GM12878 (cell line): ENCODE results near the gene KIFC3. TPM values are rescaled to one million over a fixed set of nuclear protein-coding genes. Genes with fewer than 3 reads are reported as not detected.

Experiments used
- ATAC-seq: fragments of 200-7000 bp; cut with Tn5 transposase; 3 replicates; pipeline ENCODE4 v1.9.1; 2020; ENCODE audit warnings: mild to moderate bottlenecking, moderate library complexity
- BruUV-seq: library from RNA; stranded (reverse); fragments of 400-500 nt; replicated peaks from 2 replicates; lab custom pipeline; 2021; lab: Mats Ljungman, UMichigan
- CTCF ChIA-PET: fragments of 300-600 bp; sonication (Branson Sonifier 250); formaldehyde crosslinking; extraction: SDS; loops from one replicate; lab custom pipeline; 2021; ENCODE audit warnings: inconsistent platforms; lab: Yijun Ruan, JAX
- POLR2A ChIA-PET: fragments of 350-600 bp; formaldehyde crosslinking; extraction: SDS; loops from one replicate; lab custom pipeline; 2021; ENCODE audit warnings: inconsistent platforms; lab: Charles Lee
- RAD21 ChIA-PET: fragments of 300-600 bp; sonication (Branson Sonifier 250); formaldehyde crosslinking; loops from one replicate; lab custom pipeline; 2023; ENCODE audit warnings: antibody characterized with exemption; ENCODE audit not compliant: unreplicated experiment; lab: Charles Lee
- SMC1A ChIA-PET: fragments of 300-600 bp; sonication (Branson Sonifier 250); formaldehyde crosslinking; loops from one replicate; lab custom pipeline; 2023; ENCODE audit not compliant: unreplicated experiment, uncharacterized antibody; lab: Charles Lee
- DNase-seq: peaks from one replicate; pipeline ENCODE4 v3.0.0-alpha.2; 2011; ENCODE audit warnings: low read depth, low spot score
- FAIRE-seq: peaks from 3 replicates; lab custom pipeline; 2011; peaks lifted over from hg19 to GRCh38; lab: Jason Lieb, UNC
- H2AFZ ChIP-seq: 2 replicates; pipeline ENCODE4 v1.6.0; 2011; ENCODE audit warnings: low read depth, low read length, control low read depth; ENCODE audit not compliant: control insufficient read depth
- H3K27ac ChIP-seq: 2 replicates; pipeline ENCODE4 v1.5.1; 2011; ENCODE audit warnings: control low read depth; ENCODE audit not compliant: control insufficient read depth, insufficient read depth
- H3K27me3 ChIP-seq, 2 experiments: replicated peaks in 1 of 2; 2 replicates each; pipeline versions ENCODE4 v1.6.0 to v1.6.1; 2011; ENCODE audit warnings: low read length in 1 of 2; ENCODE audit not compliant: control insufficient read depth in 2 of 2, insufficient read depth in 2 of 2
- H3K36me3 ChIP-seq, 2 experiments: 2 replicates each; pipeline ENCODE4 v1.5.1; 2011; ENCODE audit warnings: low read length in 1 of 2; ENCODE audit not compliant: control insufficient read depth in 2 of 2, insufficient read depth in 2 of 2
- H3K4me1 ChIP-seq: 2 replicates; pipeline ENCODE4 v1.6.1; 2011; ENCODE audit warnings: mild to moderate bottlenecking, low read length, moderate library complexity, mixed read lengths; ENCODE audit not compliant: control insufficient read depth, insufficient read depth
- H3K4me2 ChIP-seq: 2 replicates; pipeline ENCODE4 v1.6.0; 2011; ENCODE audit warnings: control low read depth; ENCODE audit not compliant: control insufficient read depth, insufficient read depth
- H3K4me3 ChIP-seq: fragments of 200-600 bp; sonication (generic); 2 replicates; pipeline ENCODE4 v1.5.1; 2016
- H3K79me2 ChIP-seq: 2 replicates; pipeline ENCODE4 v1.6.0; 2011; ENCODE audit warnings: low read length; ENCODE audit not compliant: control insufficient read depth, insufficient read depth
- H3K9ac ChIP-seq: 2 replicates; pipeline ENCODE4 v1.8.0; 2011; ENCODE audit warnings: low read length, control low read depth, mixed read lengths; ENCODE audit not compliant: control insufficient read depth, insufficient read depth
- H3K9me3 ChIP-seq: replicated peaks from 3 replicates; pipeline ENCODE4 v1.5.1; 2011; ENCODE audit warnings: mild to moderate bottlenecking, low read length; ENCODE audit not compliant: control insufficient read depth, insufficient read depth
- H4K20me1 ChIP-seq: 2 replicates; pipeline ENCODE4 v1.6.0; 2011; ENCODE audit not compliant: control insufficient read depth, insufficient read depth
- BHLHE40 ChIP-seq, 2 experiments: fragments of 450-650 bp in 1 of 2; IDR thresholded peaks; 2 replicates each; pipeline ENCODE4 v1.6.1; 2011 to 2017; ENCODE audit warnings: low read depth in 2 of 2, borderline replicate concordance in 1 of 2, improper control_type of control experiment in 1 of 2, low read length in 1 of 2, mild to moderate bottlenecking in 1 of 2
- CREB1 ChIP-seq: IDR thresholded peaks from 2 replicates; pipeline ENCODE4 v1.6.1; 2012; ENCODE audit warnings: low read depth, mild to moderate bottlenecking, inconsistent platforms
- DPF2 ChIP-seq: fragments of 450-650 bp; IDR thresholded peaks from 2 replicates; pipeline ENCODE4 v1.6.1; 2017; ENCODE audit warnings: mild to moderate bottlenecking
- HCFC1 ChIP-seq: fragments of 150-350 bp; IDR thresholded peaks from 2 replicates; pipeline ENCODE4 v1.6.1; 2014; ENCODE audit warnings: low read length
- MEF2A ChIP-seq: IDR thresholded peaks from 2 replicates; pipeline ENCODE4 v1.6.1; 2011; ENCODE audit warnings: low read depth, mild to moderate bottlenecking, low read length, moderate library complexity; ENCODE audit not compliant: insufficient read depth
- MTA2 ChIP-seq: fragments of 450-650 bp; IDR thresholded peaks from 2 replicates; pipeline ENCODE4 v1.6.1; 2016; ENCODE audit warnings: low read depth, mild to moderate bottlenecking, moderate library complexity
- MTA3 ChIP-seq: IDR thresholded peaks from 2 replicates; pipeline ENCODE4 v1.6.1; 2012; ENCODE audit warnings: low read length, inconsistent platforms, borderline replicate concordance
- MYC ChIP-seq: IDR thresholded peaks from 2 replicates; pipeline ENCODE4 v1.6.1; 2011; ENCODE audit warnings: mild to moderate bottlenecking, low read length, moderate library complexity, inconsistent platforms; ENCODE audit not compliant: insufficient read depth, insufficient replicate concordance, insufficient read length, severe bottlenecking
- NBN ChIP-seq: fragments of 450-650 bp; IDR thresholded peaks from 2 replicates; pipeline ENCODE4 v1.6.1; 2016
- NKRF ChIP-seq: fragments of 450-650 bp; conservative IDR thresholded peaks from 2 replicates; pipeline ENCODE4 v1.6.1; 2017; ENCODE audit warnings: mild to moderate bottlenecking, moderate library complexity
- PBX3 ChIP-seq: IDR thresholded peaks from 2 replicates; pipeline ENCODE4 v1.6.1; 2011; ENCODE audit warnings: mild to moderate bottlenecking, low read depth, low read length, moderate library complexity; ENCODE audit not compliant: insufficient replicate concordance
- RELA ChIP-seq: fragments of 450-650 bp; IDR thresholded peaks from 2 replicates; pipeline ENCODE4 v1.8.0; 2014; ENCODE audit warnings: borderline replicate concordance; ENCODE audit not compliant: partially characterized antibody
- SMARCA5 ChIP-seq: fragments of 450-650 bp; IDR thresholded peaks from 2 replicates; pipeline ENCODE4 v1.6.1; 2017; ENCODE audit warnings: mild to moderate bottlenecking
- SMC3 ChIP-seq: IDR thresholded peaks from 2 replicates; pipeline ENCODE4 v1.6.1; 2011; ENCODE audit warnings: low read length, improper control_type of control experiment, borderline replicate concordance
- ZNF592 ChIP-seq: fragments of 450-650 bp; IDR thresholded peaks from 2 replicates; pipeline ENCODE4 v1.6.1; 2017; ENCODE audit warnings: mild to moderate bottlenecking, moderate library complexity
- WGBS: methylation state at CpG from one replicate; pipeline ENCODE4 v1.1.6; 2016; ENCODE audit warnings: low lambda C conversion rate; ENCODE audit not compliant: insufficient replicate concordance, insufficient coverage; ENCODE audit errors: missing lambda C conversion rate; 5-methylcytosine and 5-hydroxymethylcytosine counted together
- in situ Hi-C: fragments of 300-500 bp; cut with MboI; formaldehyde crosslinking; loops from 9 replicates; pipeline ENCODE4 v1.14.3; 2018; ENCODE audit warnings: mixed read lengths
- intact Hi-C: fragments of 100-400 bp; cut with micrococcal nuclease; formaldehyde crosslinking; loops from one replicate; pipeline ENCODE4 v1.14.2; 2022; ENCODE audit not compliant: unreplicated experiment
- polyA plus RNA-seq, 11 experiments: library from polyadenylated mRNA; depleted of rRNA in 4 of 11; unstranded in 6 of 11; stranded (reverse) in 5 of 11; fragments of >200 nt; fragmentation: Nextera tagmentation in 4 of 11; fragmentation: Illumina TruSeq in 1 of 11; extraction: Ambion mirVana in 4 of 11; extraction: Trizol in 1 of 11; gene quantifications; 1 replicate in 1 of 11; 2 replicates in 10 of 11; pipeline versions ENCODE4 v1.2.1 to v1.2.3, GENCODE V29; 2011 to 2016; ENCODE audit warnings: inconsistent platforms in 2 of 11, missing spikeins in 2 of 11, low read depth in 1 of 11
- total RNA-seq, 4 experiments: library from RNA; depleted of rRNA in 3 of 4; stranded (reverse); fragments of >200 nt in 3 of 4; fragmentation: Illumina TruSeq in 1 of 4; extraction: Trizol in 1 of 4; gene quantifications; 2 replicates each; pipeline versions ENCODE4 v1.2.1 to v1.2.3, GENCODE V29; 2013 to 2021

The KIFC3 gene
- total and polyA plus RNA-seq, 10 of the 15 experiments (the other 5 are each of a cell fraction or from before 2014, with no cell fraction given) = 0.22 to 1.3 (median 0.26) TPM; not detected in 3

- TF ChIP-seq NKRF (no peak), BHLHE40 (IDR thresholded peaks at IDR 0.05; ENCODE audit: borderline replicate concordance in 1 of 2, low read depth in 2 of 2, low read length in 1 of 2) (no peak), NBN (no peak), MTA3 (no peak), CREB1 (no peak)
These were observed 77.8 kb downstream of the KIFC3 start (continued) for GRCh38 chr16:57724531-57724930.

- intact Hi-C loops = no loop called here
- SMC1A ChIA-PET = interaction anchor here (1.1 kb wide), 1 partner anchor 74 kb away, joined by 3 read pairs; no protein-coding TSS in a partner anchor
- TF ChIP-seq MEF2A = no peak
- no peak for TF ChIP-seq SMARCA5
- TF ChIP-seq HCFC1 = no peak
- TF ChIP-seq MYC = no peak
- TF ChIP-seq SMC3 = no peak
- no peak for TF ChIP-seq DPF2
- TF ChIP-seq PBX3 = no peak
- TF ChIP-seq RELA = no peak
- no peak for TF ChIP-seq ZNF592
- TF ChIP-seq MTA2 = no peak
These were observed 79.1 kb downstream of the KIFC3 start for GRCh38 chr16:57723170-57723569.

More at GRCh38 chr16:57723170-57723569, 79.1 kb downstream of the KIFC3 start:
- no peak overlapping the region for H3K27ac ChIP-seq
- no peak for DNase-seq
- H3K4me2 ChIP-seq = no peak overlapping the region
- ATAC-seq = no peak
- POLR2A ChIA-PET = no interaction called here
- in situ Hi-C loops = no loop called here
- no peaks in the 10 kb centered on the region for H3K9me3 ChIP-seq
- H4K20me1 ChIP-seq = no peaks in the 10 kb centered on the region
- CTCF ChIA-PET = interaction anchor here (1.0 to 1.5 kb wide), 2 partner anchors 138 to 147 kb away, joined by 3 to 5 read pairs; no protein-coding TSS in a partner anchor
- no TSS peak for BruUV-seq
- FAIRE-seq = no peak
- no peak overlapping the region for H3K4me3 ChIP-seq
- no peaks in the 10 kb centered on the region for H3K27me3 ChIP-seq
- no peak overlapping the region for H3K9ac ChIP-seq
- no peaks in the 10 kb centered on the region for H3K4me1 ChIP-seq
- 52% methylated on average over 7 of the region's 7 CpGs for WGBS
- H3K36me3 ChIP-seq = no peaks in the 10 kb centered on the region
- RAD21 ChIA-PET = no interaction called here
- H3K79me2 ChIP-seq = no peaks in the 10 kb centered on the region
- H2AFZ ChIP-seq = no peak overlapping the region
